ENCODE results near the gene PANK4. TPM values are rescaled to one million over a fixed set of nuclear protein-coding genes. Genes with fewer than 3 reads are reported as not detected.

Gene PANK4
- total RNA-seq, 1 experiment from 2014 or later, result 45.6 TPM

DNA sequence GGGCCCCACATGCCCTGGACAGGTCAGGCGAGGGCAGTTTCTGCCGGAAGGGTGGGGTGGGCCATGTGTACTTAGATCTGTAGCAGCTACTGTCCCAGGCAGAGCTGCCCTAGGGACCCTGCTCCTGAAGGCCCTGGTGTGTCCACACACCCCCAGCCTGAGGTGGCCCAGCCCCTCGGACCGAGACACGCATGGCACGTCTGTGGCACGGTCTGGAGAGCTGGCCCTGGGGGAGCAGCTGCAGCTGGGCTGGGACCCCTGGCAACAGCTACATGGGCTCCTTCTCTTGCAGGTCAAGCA lies 24.6 kb downstream of the PANK4 start:
- no peaks in the 10 kb centered on the region for H3K36me3 ChIP-seq (ENCODE audit: insufficient read depth, low read length, poor library complexity, severe bottlenecking)
- POLR2A ChIA-PET (ENCODE audit: low non-redundant PET), result no interaction called here
- H3K9me3 ChIP-seq (ENCODE audit: low read depth, low read length, poor library complexity, severe bottlenecking), result no peaks in the 10 kb centered on the region
- TF ChIP-seq, protein P1, sequence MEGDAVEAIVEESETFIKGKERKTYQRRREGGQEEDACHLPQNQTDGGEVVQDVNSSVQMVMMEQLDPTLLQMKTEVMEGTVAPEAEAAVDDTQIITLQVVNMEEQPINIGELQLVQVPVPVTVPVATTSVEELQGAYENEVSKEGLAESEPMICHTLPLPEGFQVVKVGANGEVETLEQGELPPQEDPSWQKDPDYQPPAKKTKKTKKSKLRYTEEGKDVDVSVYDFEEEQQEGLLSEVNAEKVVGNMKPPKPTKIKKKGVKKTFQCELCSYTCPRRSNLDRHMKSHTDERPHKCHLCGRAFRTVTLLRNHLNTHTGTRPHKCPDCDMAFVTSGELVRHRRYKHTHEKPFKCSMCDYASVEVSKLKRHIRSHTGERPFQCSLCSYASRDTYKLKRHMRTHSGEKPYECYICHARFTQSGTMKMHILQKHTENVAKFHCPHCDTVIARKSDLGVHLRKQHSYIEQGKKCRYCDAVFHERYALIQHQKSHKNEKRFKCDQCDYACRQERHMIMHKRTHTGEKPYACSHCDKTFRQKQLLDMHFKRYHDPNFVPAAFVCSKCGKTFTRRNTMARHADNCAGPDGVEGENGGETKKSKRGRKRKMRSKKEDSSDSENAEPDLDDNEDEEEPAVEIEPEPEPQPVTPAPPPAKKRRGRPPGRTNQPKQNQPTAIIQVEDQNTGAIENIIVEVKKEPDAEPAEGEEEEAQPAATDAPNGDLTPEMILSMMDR (conservative IDR thresholded peaks at IDR 0.05; ENCODE audit: low read depth, low read length), result no peak
- TF ChIP-seq EZH2 (IDR thresholded peaks at IDR 0.05; ENCODE audit: borderline replicate concordance, low read depth, low read length, poor library complexity, severe bottlenecking), result no peak
- H3K4me1 ChIP-seq (ENCODE audit: insufficient read depth, low read length, poor library complexity, severe bottlenecking), result no peaks in the 10 kb centered on the region
- no peak overlapping the region for H3K4me3 ChIP-seq (ENCODE audit: low read depth, low read length, poor library complexity, severe bottlenecking)
- CTCF ChIA-PET, result no interaction called here
- no peak overlapping the region for H3K27ac ChIP-seq (ENCODE audit: low read depth, low read length, poor library complexity, severe bottlenecking)
- BruUV-seq (replicated peaks), result no TSS peak
- intact Hi-C loops (cut with micrococcal nuclease; ENCODE audit: unreplicated experiment), result no loop called here
- H3K27me3 ChIP-seq (replicated peaks; ENCODE audit: insufficient read depth, low read depth, low read length, poor library complexity), result no peaks in the 10 kb centered on the region
- no peak for DNase-seq (ENCODE audit: low spot score)

DNA sequence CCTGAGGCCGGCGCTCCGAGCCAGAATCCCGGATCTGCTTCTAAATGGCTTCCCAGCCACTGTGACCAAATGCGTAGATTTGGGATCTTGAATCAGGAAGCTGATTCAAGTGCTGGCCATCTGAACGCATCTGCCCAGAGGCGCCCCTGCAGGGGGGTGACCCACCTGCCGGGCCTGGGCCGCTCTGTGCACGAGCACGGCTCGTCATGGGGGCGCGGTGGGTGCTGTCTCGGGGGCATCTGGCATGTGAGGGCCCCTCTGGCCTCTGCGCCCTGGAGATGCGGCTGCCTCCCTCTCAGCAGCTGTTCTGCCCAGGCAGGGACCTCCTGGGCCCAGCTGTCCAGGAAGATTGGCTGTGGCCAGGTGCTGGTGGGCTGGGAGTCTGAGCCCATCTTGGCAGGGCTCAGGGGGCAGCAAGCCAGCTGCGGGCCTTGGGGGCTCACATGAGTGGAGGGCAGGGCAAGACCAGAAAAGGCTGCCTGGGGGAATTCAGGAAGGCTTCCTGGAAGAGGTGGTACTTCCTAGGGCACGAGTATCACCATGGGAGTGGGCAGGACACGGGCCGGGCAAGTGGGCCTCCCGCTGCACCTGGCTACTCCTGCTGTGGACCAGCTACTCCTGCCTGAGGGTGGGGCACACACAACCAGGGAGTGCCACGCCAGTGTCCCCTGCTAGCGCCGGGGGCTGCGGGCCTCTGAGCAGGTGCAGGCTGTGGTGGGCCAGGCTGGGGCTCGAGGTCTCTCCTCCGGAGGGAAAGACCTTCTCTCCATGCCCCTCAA lies 25.2 kb downstream of the PANK4 start:
- H3K4me3 ChIP-seq (ENCODE audit: low read depth, low read length, poor library complexity, severe bottlenecking), result no peak overlapping the region
- H3K36me3 ChIP-seq (ENCODE audit: insufficient read depth, low read length, poor library complexity, severe bottlenecking), result no peaks in the 10 kb centered on the region
- no TSS peak for BruUV-seq (replicated peaks)
- TF ChIP-seq, protein P1 (conservative IDR thresholded peaks at IDR 0.05; ENCODE audit: low read depth, low read length), result no peak
- TF ChIP-seq EZH2 (IDR thresholded peaks at IDR 0.05; ENCODE audit: borderline replicate concordance, low read depth, low read length, poor library complexity, severe bottlenecking), result no peak
- no peaks in the 10 kb centered on the region for H3K4me1 ChIP-seq (ENCODE audit: insufficient read depth, low read length, poor library complexity, severe bottlenecking)
- no peaks in the 10 kb centered on the region for H3K27me3 ChIP-seq (replicated peaks; ENCODE audit: insufficient read depth, low read depth, low read length, poor library complexity)
- H3K9me3 ChIP-seq (ENCODE audit: low read depth, low read length, poor library complexity, severe bottlenecking), result no peaks in the 10 kb centered on the region
- ChIA-PET POLR2A (ENCODE audit: low non-redundant PET) (no interaction called here), CTCF (no interaction called here)
- intact Hi-C loops (cut with micrococcal nuclease; ENCODE audit: unreplicated experiment), result no loop called here
- no peak for DNase-seq (ENCODE audit: low spot score)
- H3K27ac ChIP-seq (ENCODE audit: low read depth, low read length, poor library complexity, severe bottlenecking), result no peak overlapping the region

DNA sequence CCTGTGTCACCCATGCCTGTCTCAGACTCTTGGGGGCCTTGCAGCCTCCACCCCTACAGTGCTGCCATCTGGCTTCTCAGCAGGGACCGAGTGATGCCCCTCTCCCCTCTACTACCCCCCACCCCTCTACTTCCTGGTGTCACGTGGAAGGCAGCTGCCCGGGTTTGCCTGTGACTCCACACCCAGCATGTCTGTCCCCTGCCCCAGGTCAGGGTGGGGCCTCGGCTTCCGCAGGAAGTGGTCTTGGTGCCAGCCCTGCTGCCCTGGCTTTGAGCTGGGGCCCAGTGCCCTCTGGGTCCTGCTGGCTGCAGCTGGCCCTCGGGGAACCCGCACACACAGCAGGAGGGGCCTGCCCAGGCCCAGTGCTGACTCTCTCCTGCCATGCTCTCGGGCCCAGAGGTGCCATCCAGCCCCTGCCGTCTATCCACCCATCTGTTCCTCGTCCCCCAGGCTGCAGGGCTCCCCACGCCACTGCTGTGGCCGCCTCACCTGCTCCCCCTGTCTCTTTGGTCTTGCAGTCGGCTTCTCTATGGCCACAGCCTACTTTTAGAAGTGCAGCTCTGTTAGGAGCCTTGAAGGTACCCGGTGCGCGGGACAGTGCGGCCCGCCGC lies 26.3 kb downstream of the PANK4 start:
- DNase-seq (ENCODE audit: low spot score), result no peak
- Histone ChIP-seq H3K27ac (ENCODE audit: low read depth, low read length, poor library complexity, severe bottlenecking) (no peak overlapping the region), H3K4me1 (ENCODE audit: insufficient read depth, low read length, poor library complexity, severe bottlenecking) (no peaks in the 10 kb centered on the region), H3K36me3 (ENCODE audit: insufficient read depth, low read length, poor library complexity, severe bottlenecking) (no peaks in the 10 kb centered on the region), H3K9me3 (ENCODE audit: low read depth, low read length, poor library complexity, severe bottlenecking) (no peaks in the 10 kb centered on the region), H3K4me3 (ENCODE audit: low read depth, low read length, poor library complexity, severe bottlenecking) (no peak overlapping the region), H3K27me3 (replicated peaks; ENCODE audit: insufficient read depth, low read depth, low read length, poor library complexity) (no peaks in the 10 kb centered on the region)
- ChIA-PET POLR2A (ENCODE audit: low non-redundant PET) (no interaction called here), CTCF (interaction anchor here (0.6 kb wide), 1 partner anchor 889 kb away, joined by 4 read pairs; no protein-coding TSS in a partner anchor)
- no TSS peak for BruUV-seq (replicated peaks)
- no peak for TF ChIP-seq EZH2 (IDR thresholded peaks at IDR 0.05; ENCODE audit: borderline replicate concordance, low read depth, low read length, poor library complexity, severe bottlenecking)
- TF ChIP-seq, protein P1 (conservative IDR thresholded peaks at IDR 0.05; ENCODE audit: low read depth, low read length), result no peak
- intact Hi-C loops (cut with micrococcal nuclease; ENCODE audit: unreplicated experiment), result no loop called here

Data from A673 (cell line).